C4-2B (cell line): ENCODE measurements around the gene CAPN13.

Source experiments
- H3K27ac ChIP-seq: fragments of 450-650 bp; 2 replicates; pipeline ENCODE4 v1.5.1; 2017
- ZFX ChIP-seq: fragments of 450-650 bp; IDR thresholded peaks from 2 replicates; pipeline ENCODE4 v1.6.1; 2017
- TF ChIP-seq, protein P1 (sequence below): fragments of 450-650 bp; conservative IDR thresholded peaks from 2 replicates; pipeline ENCODE4 v1.5.1; 2017; ENCODE audit warnings: mild to moderate bottlenecking

Gene CAPN13

DNA sequence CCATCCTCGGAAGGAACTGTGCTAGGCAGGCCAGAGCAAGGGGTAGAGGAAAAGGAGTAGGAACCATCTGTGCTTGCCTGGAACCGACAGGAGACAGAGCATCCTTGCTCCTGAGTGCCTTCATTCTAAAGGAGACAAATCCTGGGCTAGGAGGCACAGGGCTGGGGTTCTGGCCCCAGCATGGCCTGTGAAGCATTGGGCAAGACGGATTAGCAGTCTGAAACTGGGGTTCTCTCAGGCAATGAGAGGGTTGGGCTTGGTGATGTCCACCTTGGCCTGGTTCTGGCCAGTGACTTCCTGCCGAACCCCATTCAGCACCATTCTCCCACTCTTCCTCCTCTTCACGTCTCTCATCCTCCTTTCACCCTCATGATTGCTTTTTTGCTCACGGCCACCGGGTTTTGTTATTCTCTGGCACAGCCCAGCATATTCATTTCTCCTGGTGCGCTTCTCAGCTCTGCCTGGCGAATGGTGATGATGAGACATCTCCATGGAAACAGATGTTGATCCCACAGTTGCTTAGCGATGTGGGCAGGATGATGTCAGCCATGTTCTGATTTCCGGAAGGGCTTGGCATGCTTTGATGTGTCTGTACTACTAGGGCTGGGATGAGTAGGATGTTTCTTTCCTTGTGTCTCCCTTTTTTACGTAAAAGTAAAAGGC lies 127.7 kb downstream of the CAPN13 start:
- no peak overlapping the region for H3K27ac ChIP-seq
- no peak for TF ChIP-seq ZFX
- TF ChIP-seq, protein P1, sequence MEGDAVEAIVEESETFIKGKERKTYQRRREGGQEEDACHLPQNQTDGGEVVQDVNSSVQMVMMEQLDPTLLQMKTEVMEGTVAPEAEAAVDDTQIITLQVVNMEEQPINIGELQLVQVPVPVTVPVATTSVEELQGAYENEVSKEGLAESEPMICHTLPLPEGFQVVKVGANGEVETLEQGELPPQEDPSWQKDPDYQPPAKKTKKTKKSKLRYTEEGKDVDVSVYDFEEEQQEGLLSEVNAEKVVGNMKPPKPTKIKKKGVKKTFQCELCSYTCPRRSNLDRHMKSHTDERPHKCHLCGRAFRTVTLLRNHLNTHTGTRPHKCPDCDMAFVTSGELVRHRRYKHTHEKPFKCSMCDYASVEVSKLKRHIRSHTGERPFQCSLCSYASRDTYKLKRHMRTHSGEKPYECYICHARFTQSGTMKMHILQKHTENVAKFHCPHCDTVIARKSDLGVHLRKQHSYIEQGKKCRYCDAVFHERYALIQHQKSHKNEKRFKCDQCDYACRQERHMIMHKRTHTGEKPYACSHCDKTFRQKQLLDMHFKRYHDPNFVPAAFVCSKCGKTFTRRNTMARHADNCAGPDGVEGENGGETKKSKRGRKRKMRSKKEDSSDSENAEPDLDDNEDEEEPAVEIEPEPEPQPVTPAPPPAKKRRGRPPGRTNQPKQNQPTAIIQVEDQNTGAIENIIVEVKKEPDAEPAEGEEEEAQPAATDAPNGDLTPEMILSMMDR = no peak

DNA sequence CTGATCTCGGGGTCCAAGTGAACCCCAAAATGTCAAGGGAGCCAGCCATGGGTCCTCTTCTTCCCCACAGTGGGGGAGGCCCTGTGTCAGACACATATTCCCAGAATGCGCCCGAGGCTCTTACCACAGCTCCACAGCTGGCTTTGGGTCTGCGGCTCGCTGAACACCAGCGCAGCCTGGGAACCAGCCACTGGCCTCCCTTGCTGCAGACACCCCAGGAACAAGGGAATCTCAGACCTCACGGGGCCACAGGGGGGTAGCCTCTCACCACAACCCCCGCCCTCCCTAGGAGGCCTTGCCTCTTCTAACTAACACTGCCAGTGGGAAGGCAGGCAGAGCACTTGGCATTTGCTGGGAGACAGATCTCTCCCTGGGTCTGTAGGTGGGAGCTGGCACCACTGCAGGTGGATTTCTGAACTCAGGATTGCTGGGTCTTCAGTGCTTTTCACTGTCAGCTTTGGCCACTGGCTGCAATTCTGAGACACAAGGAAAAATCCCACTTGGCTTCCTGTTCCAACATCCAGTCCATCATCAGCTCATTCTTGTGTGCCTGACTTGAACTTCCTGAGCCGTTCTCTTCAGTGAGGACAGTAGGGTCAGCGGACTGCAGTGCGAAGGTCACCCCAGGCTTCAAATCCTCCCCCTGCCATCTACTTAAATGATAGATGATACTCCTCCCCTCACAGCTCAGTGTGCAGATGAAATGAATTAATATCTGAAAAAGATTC lies 128.7 kb downstream of the CAPN13 start:
- no peak overlapping the region for H3K27ac ChIP-seq
- TF ChIP-seq, protein P1 = no peak
- no peak for TF ChIP-seq ZFX

DNA sequence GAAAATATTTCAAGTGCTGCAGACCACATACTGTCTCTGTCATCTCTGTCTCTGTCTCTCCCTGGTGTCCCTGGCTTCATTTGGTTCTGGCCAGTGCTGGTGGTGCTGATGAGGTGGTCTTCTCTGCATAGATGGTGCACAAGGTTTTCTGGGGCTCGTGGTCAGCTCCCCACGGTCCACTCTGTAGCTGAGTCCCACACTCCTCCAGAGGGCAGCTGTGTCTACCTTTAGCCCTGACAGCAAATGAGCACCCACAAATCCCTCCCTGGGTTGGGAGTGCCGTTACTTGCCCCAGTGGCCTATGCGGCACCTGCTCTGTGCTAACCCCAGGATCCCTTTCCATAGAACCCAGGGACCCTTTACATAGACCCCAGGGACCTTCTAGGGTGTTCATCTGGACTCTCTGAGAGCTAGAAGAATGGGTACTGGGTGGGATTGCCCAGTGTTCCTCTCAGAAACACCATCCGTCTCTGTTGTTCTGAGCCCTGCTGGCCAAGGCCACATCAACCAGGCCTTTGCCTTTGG lies 129.3 kb downstream of the CAPN13 start:
- no peak for TF ChIP-seq ZFX
- TF ChIP-seq, protein P1 = no peak
- H3K27ac ChIP-seq = no peak overlapping the region

DNA sequence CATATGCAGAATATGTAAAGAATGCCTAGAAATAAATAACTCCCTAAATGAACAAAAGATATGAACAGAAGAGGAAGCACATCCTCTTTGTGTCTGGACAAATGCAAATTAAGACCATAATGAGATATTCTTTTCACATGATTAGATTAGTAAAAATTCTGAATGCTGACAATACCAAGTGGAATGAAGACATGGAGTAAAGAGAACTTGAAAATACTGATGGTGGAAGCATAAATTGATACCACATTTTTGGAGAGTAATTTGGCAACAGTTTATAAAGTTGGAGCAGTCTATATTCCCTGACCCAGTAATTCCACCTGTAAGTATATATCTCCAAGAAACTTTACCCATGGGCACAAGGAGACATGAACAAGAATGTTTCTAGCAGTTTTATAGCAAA lies 130.0 kb downstream of the CAPN13 start:
- no peak overlapping the region for H3K27ac ChIP-seq
- TF ChIP-seq, protein P1 = no peak
- TF ChIP-seq ZFX = no peak

DNA sequence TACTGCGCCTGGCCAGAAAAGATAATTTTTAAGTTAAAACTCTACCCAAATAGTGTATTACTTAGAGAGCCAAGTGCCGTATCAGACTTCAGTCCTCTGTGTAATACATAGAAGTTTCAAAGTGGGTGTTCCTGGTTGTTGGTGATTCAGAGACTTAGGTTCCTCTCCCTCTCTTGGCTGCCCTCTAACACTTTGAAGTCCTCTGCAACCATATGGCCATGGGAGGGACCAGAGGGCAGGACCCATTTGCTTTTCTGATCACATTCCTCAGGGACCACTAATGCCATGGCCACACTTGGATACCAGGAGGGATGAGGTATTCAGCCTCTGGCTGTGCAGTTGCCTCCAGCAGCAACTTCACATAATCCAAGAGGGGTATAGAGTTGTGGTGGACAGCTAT lies 131.5 kb downstream of the CAPN13 start:
- TF ChIP-seq, protein P1 = no peak
- no peak for TF ChIP-seq ZFX
- no peak overlapping the region for H3K27ac ChIP-seq

DNA sequence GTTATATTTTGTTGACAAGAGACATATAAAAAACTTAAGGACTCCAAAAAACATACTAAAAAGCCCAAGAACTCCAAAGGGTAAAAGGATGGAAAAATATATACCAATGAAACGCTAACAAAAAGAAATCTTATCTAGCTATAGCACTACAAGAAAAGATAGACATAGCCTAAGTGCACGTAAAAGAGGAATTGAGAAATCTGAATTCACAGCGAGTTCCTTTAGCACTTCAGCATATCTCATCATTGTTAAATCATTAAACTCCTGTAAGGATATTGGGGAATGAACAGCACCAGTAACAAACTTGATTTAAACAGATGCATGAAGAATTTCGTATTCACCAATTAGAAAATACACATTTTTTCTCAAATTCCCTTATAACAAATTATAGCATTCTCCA lies 134.1 kb downstream of the CAPN13 start:
- TF ChIP-seq ZFX = no peak
- TF ChIP-seq, protein P1 = no peak
- no peak overlapping the region for H3K27ac ChIP-seq
